Mononuclear cell (primary cell): ENCODE results near the gene PDK3. TPM values are rescaled to one million over a fixed set of nuclear protein-coding genes. Genes with fewer than 3 reads are reported as not detected.

Experiments
- H3K27me3 ChIP-seq: 2 replicates; pipeline ENCODE4 v1.6.0; 2011; ENCODE audit warnings: low read length, control low read depth; ENCODE audit not compliant: insufficient read depth
- H3K4me1 ChIP-seq: 2 replicates; pipeline ENCODE4 v1.5.1; 2011; ENCODE audit warnings: mild to moderate bottlenecking, low read length, control low read depth; ENCODE audit not compliant: insufficient read depth
- H3K4me3 ChIP-seq: 2 replicates; pipeline ENCODE4 v1.5.1; 2011; ENCODE audit warnings: mild to moderate bottlenecking, low read length, moderate library complexity
- H3K9me3 ChIP-seq: 2 replicates; pipeline ENCODE4 v1.5.1; 2011; ENCODE audit warnings: low read depth, mild to moderate bottlenecking, control low read depth, low read length
- total RNA-seq: library from RNA; depleted of rRNA; stranded (reverse); fragments of >200 nt; gene quantifications from one replicate; pipeline ENCODE4 v1.2.3, GENCODE V29; 2012

PDK3 gene
- total RNA-seq, 1 donor, result 21.0 TPM

DNA sequence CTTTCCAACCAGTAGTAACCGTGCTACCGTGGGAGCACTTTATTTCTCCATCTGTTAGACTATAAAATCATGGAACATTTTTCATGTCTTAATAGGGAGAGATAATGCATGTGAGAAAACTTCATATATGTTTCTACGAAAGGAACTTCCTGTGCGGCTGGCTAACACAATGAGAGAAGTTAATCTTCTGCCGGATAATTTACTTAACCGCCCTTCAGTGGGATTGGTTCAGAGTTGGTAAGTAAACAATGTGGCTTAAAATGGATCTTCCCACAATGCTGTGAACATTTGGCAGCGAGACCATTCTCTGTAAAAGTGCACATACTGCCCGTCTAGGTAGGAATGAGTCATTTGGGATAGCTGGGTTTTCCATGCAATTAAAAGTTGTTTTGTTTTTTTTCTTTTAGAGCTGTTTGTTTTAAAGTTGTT lies 29.6 kb downstream of the PDK3 start:
- no peaks in the 10 kb centered on the region for H3K27me3 ChIP-seq
- H3K4me3 ChIP-seq, result no peak overlapping the region
- no peaks in the 10 kb centered on the region for H3K9me3 ChIP-seq
- H3K4me1 ChIP-seq, result peaks cover 14% of the 10 kb centered on the region

DNA sequence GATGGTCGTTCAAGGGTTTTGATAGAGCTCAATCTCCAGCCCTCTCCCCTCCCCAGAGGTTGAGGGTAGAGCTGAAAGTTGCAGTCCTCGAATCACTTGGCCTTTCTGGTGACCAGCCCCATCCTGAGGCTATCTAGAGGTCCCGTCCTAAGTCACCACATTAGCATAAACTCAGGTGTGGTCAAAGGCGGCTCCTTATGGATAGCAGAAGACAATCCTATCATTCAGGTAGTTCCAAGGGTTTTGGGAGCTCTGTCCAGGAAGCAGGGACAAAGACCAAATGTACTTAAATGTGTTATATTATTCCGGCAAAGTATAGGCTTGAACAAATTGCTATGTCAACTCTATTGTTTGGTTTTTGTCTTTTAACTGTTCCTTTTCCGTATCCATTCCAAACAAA lies 30.6 kb downstream of the PDK3 start:
- H3K27me3 ChIP-seq, result no peaks in the 10 kb centered on the region
- H3K4me1 ChIP-seq, result peaks cover 14% of the 10 kb centered on the region
- no peak overlapping the region for H3K4me3 ChIP-seq
- no peaks in the 10 kb centered on the region for H3K9me3 ChIP-seq

- Histone ChIP-seq H3K9me3 (no peaks in the 10 kb centered on the region), H3K4me3 (no peak overlapping the region), H3K4me1 (peaks cover 14% of the 10 kb centered on the region), H3K27me3 (no peaks in the 10 kb centered on the region)
These were observed 33.1 kb downstream of the PDK3 start for GRCh38 chrX:24498181-24498580.

DNA sequence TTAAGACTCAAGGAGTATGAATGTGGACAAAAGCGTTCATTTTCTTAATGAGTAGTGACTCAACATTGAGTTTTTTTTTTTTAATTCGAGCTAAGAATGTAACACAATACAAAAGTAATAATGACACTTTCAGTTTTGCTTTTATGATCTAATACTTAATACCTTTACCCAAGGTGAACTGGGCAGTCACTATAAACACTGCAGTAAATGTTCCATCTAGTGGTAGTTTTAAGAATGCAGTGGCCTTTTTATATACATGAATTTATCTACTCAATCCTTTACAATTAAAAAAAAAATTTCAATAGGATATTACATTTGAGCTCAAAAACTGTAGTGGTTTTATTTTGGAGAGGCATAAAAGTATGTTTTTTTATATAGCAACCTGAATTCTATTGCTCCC lies 33.9 kb downstream of the PDK3 start:
- Histone ChIP-seq H3K9me3 (no peaks in the 10 kb centered on the region), H3K4me1 (peaks cover 8% of the 10 kb centered on the region), H3K4me3 (no peak overlapping the region), H3K27me3 (no peaks in the 10 kb centered on the region)

- no peaks in the 10 kb centered on the region for H3K4me1 ChIP-seq
- no peak overlapping the region for H3K4me3 ChIP-seq
- H3K9me3 ChIP-seq, result no peaks in the 10 kb centered on the region
- H3K27me3 ChIP-seq, result no peaks in the 10 kb centered on the region
These were observed 41.0 kb downstream of the PDK3 start for GRCh38 chrX:24506082-24506481.

DNA sequence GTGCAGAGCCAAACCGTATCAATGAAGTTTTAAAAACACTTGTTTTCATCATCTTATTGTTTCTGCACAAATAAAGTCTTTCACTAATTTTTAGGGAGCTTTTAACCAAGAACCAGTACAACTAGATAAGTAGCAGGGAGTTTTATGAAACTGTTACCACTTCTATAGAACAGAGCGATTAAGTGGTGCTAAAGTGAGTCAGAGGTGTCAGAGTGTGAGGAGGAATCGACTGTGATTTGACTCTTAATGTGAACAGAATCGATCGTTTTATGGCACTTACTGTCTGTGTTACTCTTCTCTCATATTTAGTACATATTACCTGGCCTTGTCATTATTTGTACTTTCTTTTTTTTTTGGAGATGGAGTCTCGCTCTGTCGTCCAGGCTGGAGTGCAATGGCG lies 43.3 kb downstream of the PDK3 start:
- no peaks in the 10 kb centered on the region for H3K4me1 ChIP-seq
- no peaks in the 10 kb centered on the region for H3K27me3 ChIP-seq
- no peaks in the 10 kb centered on the region for H3K9me3 ChIP-seq
- no peak overlapping the region for H3K4me3 ChIP-seq

DNA sequence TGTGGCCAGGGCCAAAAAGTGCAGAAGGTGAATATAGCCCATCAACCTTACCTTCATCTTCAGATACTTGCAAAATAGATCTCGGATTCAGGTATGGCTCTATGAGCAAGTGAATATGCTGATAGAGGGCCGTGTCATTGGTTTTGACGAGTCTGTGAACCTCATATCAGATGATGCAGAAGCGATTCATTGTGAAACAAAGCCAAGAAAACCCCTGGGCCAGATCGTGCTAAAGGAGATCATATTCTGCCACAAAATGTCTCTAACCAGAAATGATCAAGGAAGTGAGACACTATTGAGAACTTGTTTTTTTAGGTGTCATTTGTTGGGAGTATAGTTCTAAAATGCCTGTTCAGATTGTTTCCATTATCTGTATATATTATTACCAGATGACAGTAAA lies 48.3 kb downstream of the PDK3 start:
- Histone ChIP-seq H3K27me3 (no peaks in the 10 kb centered on the region), H3K4me3 (no peak overlapping the region), H3K4me1 (no peaks in the 10 kb centered on the region), H3K9me3 (no peaks in the 10 kb centered on the region)

DNA sequence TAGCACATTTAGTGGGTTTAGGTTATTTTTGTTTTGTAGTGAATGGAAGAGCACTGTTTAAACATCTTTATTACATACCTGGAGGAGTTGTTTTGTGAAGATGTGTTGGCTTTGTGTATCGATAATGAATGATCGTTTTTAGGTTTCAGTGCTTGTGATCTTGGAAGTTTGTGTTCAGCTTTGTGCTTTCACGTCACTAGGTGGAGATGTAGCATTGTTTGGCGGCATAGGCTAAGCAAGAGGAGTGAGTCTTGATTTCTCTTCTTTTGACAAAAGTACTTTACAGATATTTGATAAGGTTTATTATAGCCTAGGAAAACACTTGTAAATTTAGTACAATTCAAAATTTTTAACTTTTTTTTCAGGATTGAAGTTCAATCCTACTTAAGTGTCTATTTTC lies 50.4 kb downstream of the PDK3 start:
- no peaks in the 10 kb centered on the region for H3K4me1 ChIP-seq
- H3K4me3 ChIP-seq, result no peak overlapping the region
- H3K9me3 ChIP-seq, result no peaks in the 10 kb centered on the region
- no peaks in the 10 kb centered on the region for H3K27me3 ChIP-seq

- no peaks in the 10 kb centered on the region for H3K9me3 ChIP-seq
- no peaks in the 10 kb centered on the region for H3K4me1 ChIP-seq
- H3K4me3 ChIP-seq, result no peak overlapping the region
- no peaks in the 10 kb centered on the region for H3K27me3 ChIP-seq
These were observed 55.4 kb downstream of the PDK3 start for GRCh38 chrX:24520472-24520871.

DNA sequence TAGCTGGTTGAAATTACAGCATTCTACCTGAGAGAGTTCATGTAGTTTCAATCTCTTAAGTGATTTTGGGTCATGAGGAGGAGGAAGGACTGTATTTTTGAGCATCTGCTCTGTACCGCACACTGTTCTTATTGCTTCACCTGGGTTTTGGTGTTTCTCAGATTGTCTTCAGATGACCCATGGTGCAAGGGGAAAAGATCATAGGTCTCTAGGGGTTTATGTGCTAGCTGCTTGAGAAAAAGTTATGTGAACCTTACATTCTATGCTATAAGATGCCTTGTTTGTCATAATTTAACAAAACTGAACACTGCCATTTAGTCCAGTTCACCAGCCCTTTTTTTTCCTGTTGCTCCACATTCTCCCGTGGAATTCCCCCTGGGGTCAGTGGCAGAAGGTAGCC lies 60.4 kb downstream of the PDK3 start:
- Histone ChIP-seq H3K27me3 (no peaks in the 10 kb centered on the region), H3K9me3 (no peaks in the 10 kb centered on the region), H3K4me1 (no peaks in the 10 kb centered on the region), H3K4me3 (no peak overlapping the region)

DNA sequence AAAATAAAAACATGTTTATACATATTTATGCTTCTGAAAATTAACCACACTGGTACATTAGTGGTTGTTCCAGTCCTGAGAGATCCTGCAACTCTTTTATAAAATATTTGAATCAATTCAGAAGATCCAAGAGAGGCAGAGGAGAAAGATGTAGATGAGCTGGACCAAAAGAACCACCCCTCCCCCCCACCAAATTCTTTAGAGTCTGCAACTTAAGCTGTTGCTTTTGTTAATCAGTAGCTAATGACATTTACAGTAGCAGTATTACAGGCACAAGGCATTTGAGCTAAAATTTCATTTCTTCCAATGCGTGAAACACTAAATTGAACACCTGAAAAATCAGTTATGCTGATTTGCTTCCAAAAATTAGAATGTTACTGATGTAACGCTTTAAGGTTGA lies 61.5 kb downstream of the PDK3 start:
- H3K27me3 ChIP-seq, result no peaks in the 10 kb centered on the region
- H3K9me3 ChIP-seq, result no peaks in the 10 kb centered on the region
- H3K4me3 ChIP-seq, result no peak overlapping the region
- H3K4me1 ChIP-seq, result no peaks in the 10 kb centered on the region

DNA sequence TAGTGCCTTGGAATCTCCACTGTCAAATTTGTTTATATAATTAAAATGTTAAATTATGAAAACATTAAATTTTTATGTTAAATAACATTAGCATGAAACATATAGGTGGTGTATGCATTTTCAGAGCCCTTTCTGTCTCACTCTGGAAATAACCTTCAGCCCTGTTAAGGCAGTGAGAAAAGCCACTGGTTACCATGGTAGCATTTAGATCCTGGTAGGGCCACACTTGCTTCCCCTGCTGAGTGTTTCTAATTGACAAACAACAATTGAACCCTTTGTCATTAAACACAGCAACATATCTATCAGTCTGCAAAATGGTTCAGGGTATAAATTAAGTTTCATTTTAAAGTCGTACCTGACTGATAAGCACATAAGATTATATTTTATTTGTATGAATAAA lies 63.5 kb downstream of the PDK3 start:
- H3K4me1 ChIP-seq, result no peaks in the 10 kb centered on the region
- no peaks in the 10 kb centered on the region for H3K9me3 ChIP-seq
- no peak overlapping the region for H3K4me3 ChIP-seq
- H3K27me3 ChIP-seq, result no peaks in the 10 kb centered on the region

- no peaks in the 10 kb centered on the region for H3K9me3 ChIP-seq
- no peak overlapping the region for H3K4me3 ChIP-seq
- H3K4me1 ChIP-seq, result no peaks in the 10 kb centered on the region
- no peaks in the 10 kb centered on the region for H3K27me3 ChIP-seq
These were observed 71.5 kb downstream of the PDK3 start for GRCh38 chrX:24536551-24536950.

DNA sequence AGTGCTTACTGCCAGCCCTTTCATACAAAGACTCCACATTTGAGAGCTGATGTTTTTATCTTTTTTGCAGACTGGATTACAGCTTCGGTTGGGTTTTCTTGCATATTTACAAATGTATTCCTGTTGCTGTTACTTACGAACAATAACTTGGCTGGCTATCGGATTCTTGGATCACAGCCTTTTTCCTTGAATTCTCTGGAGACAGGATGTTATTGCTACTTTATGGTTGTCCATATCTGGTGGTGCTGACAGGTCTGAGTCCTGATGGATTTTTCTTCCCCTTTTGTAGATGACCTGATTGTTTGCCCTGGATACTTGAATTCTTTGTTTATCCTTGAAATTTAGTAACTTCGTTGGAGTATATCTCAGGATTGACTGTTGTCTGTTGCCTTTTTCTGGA lies 77.7 kb downstream of the PDK3 start:
- H3K9me3 ChIP-seq, result no peaks in the 10 kb centered on the region
- no peaks in the 10 kb centered on the region for H3K27me3 ChIP-seq
- H3K4me3 ChIP-seq, result no peak overlapping the region
- no peaks in the 10 kb centered on the region for H3K4me1 ChIP-seq

GRCh38 chrX:24547961-24548360 lies 82.9 kb downstream of the PDK3 start:
- no peak overlapping the region for H3K4me3 ChIP-seq
- H3K9me3 ChIP-seq, result no peaks in the 10 kb centered on the region
- H3K4me1 ChIP-seq, result no peaks in the 10 kb centered on the region
- no peaks in the 10 kb centered on the region for H3K27me3 ChIP-seq

- no peaks in the 10 kb centered on the region for H3K27me3 ChIP-seq
- H3K4me3 ChIP-seq, result no peak overlapping the region
- H3K4me1 ChIP-seq, result peaks cover 11% of the 10 kb centered on the region
- no peaks in the 10 kb centered on the region for H3K9me3 ChIP-seq
These were observed 85.1 kb downstream of the PDK3 start for GRCh38 chrX:24550166-24550565.

DNA sequence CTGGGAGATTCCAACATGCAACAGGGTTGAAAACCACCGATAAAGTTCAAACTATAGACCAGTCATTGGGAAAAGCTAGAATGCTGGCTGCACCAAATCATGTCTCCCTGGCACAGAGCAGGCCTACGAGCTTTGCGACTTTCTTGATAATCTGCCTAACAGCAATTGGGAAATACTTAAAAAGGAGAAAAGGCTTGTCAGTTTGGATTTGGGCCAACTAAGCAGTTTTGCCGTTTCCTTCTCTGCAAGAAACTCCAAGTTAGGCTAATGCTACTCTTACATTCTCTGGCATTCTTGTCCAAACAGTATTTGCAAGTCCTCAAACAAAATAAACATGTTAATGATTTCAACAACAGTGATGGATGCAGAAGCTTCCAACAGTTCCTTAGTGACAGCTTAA lies 87.9 kb downstream of the PDK3 start:
- no peak overlapping the region for H3K4me3 ChIP-seq
- H3K9me3 ChIP-seq, result no peaks in the 10 kb centered on the region
- H3K4me1 ChIP-seq, result peaks cover 11% of the 10 kb centered on the region
- no peaks in the 10 kb centered on the region for H3K27me3 ChIP-seq
